T-helper 9 cell (primary cell): ENCODE data around the gene TMEM209.
"Not testable (repeated sequence)": the region's sequence is repeated elsewhere in the genome, so short reads cannot be mapped to it uniquely, and the experiment has no call there.

Experiments used
- DNase-seq: peaks from one replicate; pipeline ENCODE4 v3.0.0-alpha.2; 2020

The TMEM209 gene

DNA sequence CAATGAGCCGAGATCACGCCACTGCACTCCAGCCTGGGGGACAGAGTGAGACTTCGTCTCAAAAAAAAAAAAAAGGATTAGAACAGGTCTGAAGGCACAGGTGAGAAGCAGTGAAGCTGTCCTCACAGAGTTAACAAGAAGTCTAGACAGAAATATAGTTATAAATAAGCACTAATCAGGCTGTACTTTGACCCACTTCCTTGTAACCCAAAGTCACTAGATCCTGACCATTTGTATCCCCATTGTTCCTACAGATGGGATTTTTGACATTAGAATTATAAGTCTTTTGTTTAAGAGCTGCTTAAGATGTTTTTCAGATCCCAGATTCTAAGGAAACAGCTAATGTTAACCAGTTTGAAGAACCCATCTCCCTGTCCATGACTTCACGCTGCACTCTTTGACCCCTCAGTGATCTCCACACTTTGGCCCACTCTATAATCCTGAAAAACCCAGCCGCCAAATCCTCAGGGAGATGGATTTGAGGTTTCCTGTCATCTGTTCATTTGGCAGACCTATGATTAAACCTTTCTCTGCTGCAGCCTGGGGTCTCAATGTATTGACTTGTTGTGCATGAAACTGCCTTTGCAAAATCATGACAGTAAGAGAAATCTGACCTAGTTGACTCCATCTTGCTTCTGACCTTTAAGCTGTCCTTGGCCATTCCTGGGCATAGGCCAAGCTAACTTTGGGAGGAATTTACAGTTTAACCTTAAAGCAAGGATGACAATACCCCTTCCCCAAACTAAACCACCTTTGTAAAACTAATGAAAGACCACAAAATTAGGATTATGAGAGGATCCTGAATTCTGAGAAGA lies 13.8 kb upstream of the TMEM209 start:
- DNase-seq: no peak

DNA sequence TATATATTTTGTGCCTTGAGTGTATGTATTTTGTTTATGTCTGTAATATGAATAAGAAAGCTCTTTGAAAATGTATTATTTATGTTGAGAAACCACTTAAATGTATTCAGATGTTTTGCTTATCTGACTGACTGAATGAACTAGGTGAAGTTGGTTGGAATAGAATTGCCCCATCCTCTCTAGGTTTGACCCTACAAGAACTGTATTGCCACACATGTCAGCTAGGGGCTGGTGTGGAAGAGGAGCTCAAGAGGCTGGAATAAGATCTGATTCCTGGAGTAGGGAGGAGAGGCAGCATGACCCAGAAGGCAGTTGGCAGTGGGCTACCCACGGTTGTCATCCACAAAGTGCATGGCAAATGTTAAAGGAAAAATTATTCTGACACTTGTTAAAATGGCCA lies 11.5 kb upstream of the TMEM209 start:
- DNase-seq: no peak

DNA sequence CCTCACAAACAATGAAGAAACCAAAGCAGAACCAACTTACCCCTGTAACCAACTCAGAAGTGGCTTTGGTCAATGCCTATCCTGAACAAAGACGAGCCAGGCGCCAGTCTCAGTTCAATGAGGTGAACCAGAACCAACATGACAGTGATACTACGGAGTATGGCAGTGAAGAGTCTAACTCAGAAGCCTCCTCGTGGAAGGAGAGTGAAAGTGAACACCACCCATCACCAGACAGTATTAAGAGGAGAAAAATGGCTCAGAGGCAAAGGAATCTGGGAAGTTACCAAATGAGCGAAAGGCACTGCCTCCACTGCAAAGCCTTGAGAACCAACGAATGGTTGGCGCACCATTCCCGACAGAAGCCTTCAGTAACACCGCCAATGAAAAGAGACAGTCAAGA lies 10.8 kb upstream of the TMEM209 start:
- DNase-seq: no peak

DNA sequence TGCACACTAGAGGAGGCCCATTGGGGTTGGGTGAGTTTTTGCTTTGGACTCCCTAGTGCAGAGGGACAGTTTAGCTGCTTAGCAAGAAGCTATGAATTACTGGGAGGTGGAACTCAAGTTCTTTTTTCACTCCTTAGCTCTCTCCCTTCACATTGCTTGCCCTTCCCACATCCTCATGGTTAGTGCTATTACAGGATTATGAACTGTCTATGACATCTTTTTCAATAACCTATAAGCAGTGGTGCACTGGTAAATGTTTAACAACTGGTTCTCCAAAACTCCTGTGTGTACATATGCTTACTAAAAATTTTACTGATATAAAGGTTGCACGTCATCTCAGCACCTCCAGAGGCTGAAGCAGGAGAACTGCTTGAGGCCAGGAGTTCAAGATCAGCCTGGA lies 8.6 kb upstream of the TMEM209 start:
- no peak for DNase-seq

DNA sequence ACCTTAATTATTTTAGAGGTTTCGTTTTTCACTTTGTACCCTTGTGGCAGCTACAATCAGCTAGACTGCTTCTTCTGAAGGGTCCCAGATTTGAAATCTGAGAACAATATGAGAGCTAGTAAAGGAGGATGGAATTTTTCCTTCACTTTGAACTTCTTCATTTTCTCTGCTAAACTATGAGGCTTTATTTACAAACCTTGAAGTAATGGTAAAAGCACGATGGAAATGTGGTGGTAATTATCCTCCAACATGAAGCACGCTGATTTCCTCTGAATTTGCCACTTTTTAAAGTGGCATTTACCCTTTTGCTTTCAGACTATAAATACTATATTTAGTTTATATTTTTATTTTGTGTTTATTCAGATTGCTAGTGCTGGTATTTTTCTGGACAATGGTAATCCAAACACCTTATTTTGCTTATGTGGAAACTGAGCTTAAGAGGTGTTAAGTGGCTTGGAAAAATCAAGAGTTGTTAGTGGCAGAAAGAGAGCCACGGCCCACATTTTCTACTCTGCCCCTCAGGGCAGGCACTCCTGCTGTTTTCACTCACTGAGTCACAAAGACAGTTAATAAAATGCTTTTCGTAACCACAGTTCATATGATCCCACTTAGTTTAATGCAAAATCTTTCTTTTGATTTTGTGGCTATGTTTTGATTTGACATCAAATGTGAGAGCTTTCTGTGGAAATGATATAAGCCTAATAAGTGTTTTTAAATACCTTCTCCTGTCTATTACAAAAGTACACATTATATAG lies 5.2 kb upstream of the TMEM209 start:
- no peak for DNase-seq

DNA sequence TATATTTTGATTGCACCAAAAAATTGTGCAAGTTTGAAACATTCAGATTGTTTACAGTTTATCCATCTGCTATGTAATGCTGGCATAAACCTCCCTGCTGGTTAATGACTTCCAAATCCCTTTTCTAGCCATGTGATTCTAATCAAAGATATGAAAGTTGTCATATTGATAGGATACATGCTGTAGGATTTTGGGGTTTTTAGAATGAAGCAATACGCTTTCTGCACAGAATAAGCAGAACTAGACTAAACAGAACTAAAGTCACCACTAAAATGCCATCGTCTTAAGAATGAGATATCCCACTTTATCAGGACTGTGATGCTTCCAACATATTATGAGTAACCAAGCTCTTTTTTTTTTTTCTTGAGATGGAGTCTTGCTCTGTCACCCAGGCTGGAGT lies 3.3 kb upstream of the TMEM209 start:
- no peak for DNase-seq

DNA sequence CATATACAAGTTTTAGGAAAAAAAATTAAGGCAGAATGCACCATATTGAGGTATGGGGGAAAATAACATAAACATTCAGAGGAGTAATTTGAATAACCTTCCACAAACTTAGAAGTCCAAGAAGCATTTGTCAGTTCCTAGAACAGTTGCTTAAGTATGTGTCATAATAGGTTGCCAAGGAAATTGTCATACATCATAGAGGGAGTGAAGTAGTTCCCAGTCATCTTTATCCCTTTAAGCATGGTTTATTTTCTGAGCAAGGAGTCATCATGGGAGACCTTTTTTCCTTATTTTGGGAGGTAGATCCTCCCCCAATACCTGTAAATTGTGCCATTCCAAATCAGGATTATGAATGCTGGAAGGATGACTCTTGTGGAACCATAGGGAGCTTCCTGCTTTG lies 2.4 kb upstream of the TMEM209 start, which contains the start of gene SSMEM1:
SSMEM1 (plus strand) TSS at position 219 of the 400 bp plus-strand sequence; CDS start at position 270, 51 bp downstream.
- no peak for DNase-seq

DNA sequence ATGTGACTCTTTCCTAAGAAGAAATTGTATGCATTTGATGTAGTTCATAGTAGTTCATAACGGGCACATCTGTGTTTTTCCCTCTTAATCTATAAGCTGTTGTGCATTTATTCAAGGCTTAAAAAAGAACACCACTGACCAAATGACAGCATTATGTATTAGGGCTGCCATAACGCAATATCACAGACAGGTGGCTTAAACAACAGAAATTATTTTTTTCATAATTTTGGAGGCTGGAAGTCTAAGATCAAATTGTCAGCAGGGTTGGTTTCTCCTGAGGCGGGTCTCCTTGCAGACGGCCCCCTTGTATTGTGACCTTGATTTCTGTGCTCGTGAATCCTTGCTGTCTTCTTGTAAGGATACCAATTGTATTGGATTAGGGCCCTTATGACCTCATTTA lies 1.8 kb upstream of the TMEM209 start:
- DNase-seq: no peak

DNA sequence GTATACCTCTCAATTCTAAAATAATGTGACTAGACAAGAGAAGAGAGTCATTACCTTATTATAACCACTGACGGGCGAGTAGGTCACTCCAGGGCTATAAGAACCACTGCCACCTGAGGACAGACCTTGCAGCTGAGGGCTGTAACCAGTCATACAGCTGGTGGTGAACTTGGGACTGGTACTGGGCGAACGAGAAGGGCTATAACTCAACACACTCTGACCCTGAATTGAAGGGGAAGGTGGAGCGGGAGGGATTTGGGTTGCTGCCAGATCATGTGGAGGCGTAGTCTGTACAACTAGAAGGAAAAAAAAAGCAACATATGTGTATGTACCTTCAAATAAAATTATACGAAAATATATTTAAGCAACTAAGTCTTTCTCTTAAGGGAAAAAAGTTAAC lies 3.4 kb downstream of the TMEM209 start:
- no peak for DNase-seq

DNA sequence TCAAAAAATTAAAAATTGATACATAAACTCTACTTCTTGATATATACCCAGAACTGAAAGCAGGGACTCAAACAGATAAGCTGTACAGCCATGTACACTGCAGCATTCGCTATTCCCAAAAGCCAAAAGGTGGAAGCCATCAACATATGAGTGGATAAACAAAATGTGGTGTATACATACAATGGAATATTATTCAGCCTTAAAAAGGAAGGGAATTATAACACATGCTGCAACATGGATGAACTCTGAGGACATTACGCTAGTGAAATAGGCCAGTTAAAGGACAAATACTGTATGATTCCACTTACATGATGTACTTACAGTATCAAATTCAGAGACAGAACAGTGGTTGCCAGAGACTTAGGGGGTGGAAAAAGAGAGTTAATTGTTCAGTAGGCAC lies 8.1 kb downstream of the TMEM209 start:
- no peak for DNase-seq

DNA sequence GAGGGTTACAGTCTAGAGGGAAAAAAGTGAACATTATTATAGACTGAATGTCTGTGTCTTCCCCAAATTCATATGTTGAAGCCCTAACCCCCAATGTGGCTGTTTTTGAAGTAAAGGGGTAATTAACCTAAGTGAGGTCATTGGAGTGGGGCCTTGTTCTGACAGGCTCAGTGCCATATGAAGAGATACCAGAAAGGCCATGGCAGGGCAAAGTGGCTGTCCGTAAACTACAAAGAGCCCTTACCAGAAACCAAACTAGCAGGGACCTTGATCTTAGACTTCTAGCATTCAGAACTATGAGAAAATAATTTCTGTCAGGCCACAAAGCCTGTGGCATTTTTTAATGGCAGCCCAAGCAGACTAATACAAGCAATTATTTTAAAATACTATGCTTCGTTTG lies 8.7 kb downstream of the TMEM209 start:
- no peak for DNase-seq

DNA sequence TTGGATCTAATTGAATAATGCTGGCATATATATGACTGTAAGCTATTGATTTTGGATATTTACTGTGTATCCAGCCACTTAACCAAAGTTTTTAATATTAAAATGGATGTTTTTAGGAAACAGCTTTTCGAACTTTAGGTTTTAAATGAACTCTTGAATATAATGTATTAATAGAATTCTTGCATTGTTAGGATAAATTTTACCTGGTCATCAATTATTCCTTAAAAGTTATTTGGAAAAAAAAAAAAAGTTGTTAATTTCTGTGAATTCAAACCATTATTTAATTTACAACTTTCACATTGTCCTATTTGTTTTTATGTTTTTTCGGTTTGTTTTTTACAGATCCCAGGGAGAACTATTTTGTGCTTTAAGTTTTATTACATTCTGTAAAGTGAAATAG lies 9.8 kb downstream of the TMEM209 start:
- no peak for DNase-seq

DNA sequence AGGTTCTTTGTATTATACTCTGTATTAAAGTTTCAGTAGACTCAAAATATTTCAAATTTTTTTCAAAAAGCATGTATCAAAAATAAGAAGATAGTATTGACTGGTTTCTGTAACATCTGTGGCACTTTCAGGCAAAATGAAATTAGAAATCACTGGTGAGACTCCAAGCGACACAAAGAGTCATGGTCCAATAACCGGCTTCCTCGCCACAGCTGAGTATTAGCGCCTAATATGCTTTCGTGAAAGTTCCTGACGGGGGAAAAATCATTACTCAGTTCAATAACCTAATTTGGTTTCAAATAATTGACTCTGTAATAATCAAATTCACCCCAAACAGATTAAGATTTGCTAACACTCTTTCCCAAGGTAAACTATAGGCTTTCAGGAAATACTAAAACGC lies 13.4 kb downstream of the TMEM209 start:
- DNase-seq: no peak

DNA sequence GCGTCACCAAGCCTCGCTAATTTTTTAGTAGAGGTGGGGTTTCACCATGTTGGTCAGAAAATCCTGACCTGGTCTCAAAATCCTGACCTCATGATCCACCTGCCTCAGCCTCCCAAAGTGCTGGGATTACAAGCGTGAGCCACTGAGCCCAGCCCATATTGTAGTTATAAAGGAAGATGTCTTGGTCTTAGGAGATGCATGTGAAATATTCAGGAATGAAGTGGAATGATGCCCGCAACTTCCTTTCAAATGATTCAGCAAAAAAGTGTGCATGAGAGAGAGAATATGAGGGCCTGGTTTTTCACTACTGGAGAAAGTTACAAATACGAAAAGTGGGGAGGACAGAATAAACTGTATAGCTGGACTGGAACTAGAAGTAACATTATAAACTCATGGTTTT lies 15.9 kb downstream of the TMEM209 start:
- no peak for DNase-seq

DNA sequence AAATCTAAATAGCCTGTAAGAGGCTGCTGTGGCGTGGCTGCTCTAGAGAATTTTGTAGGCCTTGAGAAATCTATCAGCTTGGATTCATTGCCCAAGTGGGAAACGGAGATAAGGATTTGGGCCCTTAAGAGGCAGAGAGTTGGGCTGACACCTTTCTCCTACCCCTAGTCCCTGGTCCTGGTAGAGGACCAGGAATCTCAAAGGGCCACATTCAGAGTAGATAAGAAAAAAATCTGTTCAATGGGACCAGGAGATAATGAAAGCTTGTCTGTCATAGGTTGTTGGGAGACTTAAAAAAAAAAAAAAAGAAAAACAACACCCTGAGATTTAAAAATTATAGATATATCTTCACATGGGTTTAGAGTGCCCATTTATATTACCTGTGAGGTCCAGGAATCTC lies 17.8 kb downstream of the TMEM209 start:
- DNase-seq: no peak

DNA sequence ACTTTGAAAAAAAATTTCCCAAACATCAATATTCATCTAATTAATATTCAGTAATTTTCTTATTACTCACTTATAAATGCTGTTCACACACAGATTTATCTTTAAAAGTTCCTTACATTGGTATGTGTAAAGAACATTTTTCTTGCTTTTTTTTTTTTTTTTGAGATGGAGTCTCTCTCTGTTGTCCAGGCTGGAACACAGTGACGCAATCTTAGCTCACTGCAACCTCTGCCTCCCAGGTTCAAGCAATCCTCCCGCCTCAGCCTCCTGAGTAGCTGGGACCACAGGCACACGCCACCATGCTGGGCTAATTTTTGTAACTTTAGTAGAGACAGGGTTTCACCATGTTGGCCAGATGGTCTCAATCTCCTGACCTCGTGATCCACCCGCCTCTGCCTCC lies 20.9 kb downstream of the TMEM209 start:
- DNase-seq: not testable (repeated sequence)

DNA sequence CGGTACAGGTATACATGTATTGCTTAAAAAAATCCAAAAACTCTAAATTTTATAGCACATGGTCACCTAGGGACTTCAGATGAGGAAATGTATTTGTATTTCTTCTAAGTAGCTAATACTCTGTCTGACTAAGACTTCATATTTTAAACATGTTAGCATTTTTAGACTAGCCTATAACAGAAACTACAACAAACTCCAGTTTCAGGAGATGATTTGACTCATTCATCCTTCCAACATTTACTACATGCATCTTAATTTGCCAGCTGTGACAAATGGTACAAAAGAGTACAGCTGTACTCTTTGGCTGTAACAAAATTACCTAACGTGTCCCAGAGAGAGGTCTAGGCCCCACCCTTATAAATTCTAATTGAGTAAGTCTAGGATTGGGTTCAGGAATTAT lies 22.2 kb downstream of the TMEM209 start:
- DNase-seq: no peak

DNA sequence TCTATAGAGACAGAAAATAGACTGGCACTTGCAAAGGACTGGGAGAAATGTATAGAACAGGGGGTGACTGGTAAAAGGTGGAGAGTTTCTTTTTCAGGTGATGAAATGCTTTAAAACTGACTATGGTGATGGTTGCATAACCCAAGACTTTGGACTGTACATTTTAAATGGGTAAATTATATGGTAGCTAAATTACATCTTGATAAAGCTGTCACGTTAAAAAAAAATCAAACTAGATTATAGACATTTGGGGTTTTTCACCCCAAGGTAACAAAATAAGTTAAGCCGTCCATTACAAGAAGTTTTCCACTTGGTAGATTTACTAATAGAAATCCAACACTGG lies 24.0 kb downstream of the TMEM209 start:
- DNase-seq: no peak

DNA sequence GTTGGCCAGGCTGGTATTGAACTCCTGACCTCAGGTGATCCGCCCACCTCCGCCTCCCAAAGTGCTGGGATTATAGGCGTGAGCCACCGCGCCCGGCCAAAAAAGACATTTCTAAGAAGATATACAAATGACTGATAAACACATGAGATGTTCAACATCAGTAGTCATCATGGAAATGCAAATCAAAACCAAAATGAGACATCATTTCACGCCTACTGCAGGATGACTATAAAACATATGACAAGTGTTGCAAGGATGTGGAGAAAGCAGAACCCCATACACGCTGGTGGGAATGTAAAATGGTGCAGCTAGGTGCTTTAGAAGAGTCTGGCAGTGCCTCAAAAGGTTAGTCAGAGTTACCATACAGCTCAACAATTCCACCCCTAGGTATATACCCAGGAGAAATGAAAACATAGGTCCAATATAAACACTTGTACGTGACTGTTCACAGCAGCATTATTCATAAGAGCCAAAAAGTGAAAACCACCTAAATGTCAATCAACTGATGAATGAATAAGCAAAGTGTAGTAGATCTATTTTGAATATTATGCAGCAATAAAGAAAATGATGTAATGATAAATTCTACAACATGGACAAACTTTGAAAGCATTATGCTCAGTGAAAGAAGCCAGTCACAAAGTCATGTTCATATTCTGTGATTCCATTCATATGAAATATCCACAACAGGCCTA lies 24.5 kb downstream of the TMEM209 start:
- DNase-seq: no peak

DNA sequence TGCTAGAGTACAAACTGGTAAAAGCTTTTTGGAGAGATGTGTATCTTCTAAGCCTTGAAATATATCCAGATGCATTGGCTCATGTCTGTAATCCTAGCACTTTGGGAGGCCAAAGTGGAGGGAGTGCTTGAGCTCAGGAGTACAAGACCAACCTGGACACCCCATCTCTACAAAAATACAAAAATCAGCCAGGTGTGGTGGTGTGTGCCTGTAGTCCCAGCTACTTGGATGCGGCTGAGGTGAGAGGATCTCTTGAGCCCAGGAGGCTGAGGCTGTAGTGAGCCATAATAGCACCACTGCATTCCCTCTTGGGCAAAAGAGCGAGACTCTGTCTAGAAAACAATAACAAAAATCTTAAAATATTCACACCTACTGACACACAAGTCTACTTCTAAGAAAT lies 25.6 kb downstream of the TMEM209 start:
- DNase-seq: no peak

DNA sequence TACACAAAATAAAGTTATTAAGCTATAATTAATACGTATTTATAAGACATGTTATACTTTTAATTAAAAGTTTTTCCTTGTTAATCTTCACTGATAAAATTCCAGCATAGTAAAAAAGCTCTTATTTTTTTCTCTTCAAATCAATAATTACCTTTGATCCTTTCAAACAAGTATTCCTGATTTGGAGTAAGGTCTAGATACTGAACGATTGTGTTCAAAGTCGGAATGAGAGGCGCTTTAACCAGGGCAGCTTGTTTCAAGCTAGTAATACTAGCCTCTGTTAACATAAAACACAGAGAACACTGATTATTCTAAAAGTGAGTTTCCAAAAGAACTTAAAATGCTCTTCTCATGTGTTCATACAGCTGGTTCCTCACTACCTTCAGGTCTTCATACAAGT lies 27.0 kb downstream of the TMEM209 start:
- no peak for DNase-seq

DNA sequence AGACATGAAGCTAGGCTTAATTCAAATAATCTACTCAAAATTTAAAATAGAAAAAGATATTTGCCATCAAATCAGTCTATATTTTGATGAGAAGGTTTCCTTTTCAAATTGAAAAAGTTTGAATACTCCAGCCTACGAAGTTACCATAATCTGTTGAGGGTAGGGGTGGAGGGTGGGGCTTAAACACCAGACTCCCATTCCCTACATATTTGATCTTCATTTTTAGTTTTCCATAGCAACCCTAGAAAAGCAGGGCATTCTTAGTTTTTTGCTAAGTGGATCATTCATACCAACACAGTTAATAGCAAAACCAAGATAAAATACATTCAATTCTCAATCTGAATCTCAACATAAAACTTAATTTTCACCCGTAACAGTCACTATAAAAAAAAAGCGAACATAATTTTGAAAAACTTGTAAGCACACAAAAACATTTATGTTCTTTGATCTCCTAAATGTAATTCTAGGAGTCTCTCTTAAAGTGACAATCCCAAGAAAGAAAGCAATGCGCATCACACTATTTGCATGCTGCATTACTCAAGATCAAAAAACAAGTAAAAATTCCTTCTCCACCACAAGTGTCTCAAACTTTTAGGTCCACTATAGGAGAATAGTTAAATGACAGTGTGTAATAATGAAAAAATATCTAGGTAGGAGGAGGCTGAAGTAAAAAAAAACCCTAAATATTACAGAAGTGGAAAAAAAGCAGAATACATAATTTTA lies 30.8 kb downstream of the TMEM209 start:
- DNase-seq: no peak

DNA sequence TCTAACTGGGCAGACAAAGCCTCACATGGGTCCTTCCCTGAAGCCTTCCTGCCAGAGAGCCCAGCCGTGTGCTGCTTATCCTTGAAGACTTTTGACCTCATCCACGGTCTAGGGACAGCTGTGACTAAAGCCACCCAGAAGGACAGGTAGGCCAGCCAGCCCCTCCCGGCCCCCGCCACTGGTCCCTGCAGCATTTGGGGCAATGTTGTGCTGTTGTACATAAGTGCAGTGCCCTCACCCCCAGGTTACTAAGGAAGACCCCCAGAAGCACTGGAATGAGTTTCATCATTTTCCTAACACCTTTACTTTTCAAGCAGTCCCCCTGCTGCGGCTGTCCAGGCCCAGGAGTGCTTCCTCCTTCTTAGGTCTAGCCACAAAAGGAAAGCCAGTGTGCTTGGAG lies 43.0 kb downstream of the TMEM209 start:
- DNase-seq: no peak
